Motor neuron (in vitro differentiated cells): ENCODE results near the gene SPPL2A. TPM values are rescaled to one million over a fixed set of nuclear protein-coding genes. Genes with fewer than 3 reads are reported as not detected.

Experiments used
- ATAC-seq, 8 experiments: fragments of 200-7000 bp; cut with Tn5 transposase; replicated peaks in 6 of 8; 2 replicates each; pipeline ENCODE4 v1.8.0; 2021; ENCODE audit warnings: mild to moderate bottlenecking in 8 of 8, moderate library complexity in 8 of 8
- H3K27ac ChIP-seq, 2 donors: fragments of 250-450 bp; sonication (Bioruptor Pico); 2 replicates each; pipeline ENCODE4 v1.9.0; 2021; ENCODE audit warnings: antibody characterized with exemption in 2 of 2, mild to moderate bottlenecking in 2 of 2, moderate library complexity in 1 of 2
- H3K4me1 ChIP-seq, 2 donors: fragments of 250-450 bp; sonication (Bioruptor Pico); replicated peaks in 1 of 2; 2 replicates each; pipeline ENCODE4 v1.6.1; 2021; ENCODE audit warnings: antibody characterized with exemption in 2 of 2, mild to moderate bottlenecking in 2 of 2, moderate library complexity in 1 of 2
- H3K4me3 ChIP-seq, 5 donors: fragments of 250-450 bp; sonication (Bioruptor Pico); 2 replicates each; pipeline ENCODE4 v1.9.0; 2021; ENCODE audit warnings: antibody characterized with exemption in 5 of 5, mild to moderate bottlenecking in 5 of 5, moderate library complexity in 4 of 5
- WGBS, 10 experiments: fragments of 450-650 bp; shearing (Covaris generic); methylation state at CpG; one replicate each; pipeline ENCODE4 v1.0.0; 2022; 5-methylcytosine and 5-hydroxymethylcytosine counted together
- in situ Hi-C, 9 experiments: fragments of 400-800 bp; cut with MboI; loops; one replicate each; pipeline ENCODE4 v1.15.0; 2021; ENCODE audit warnings: low sequenced_read_pairs in 9 of 9, low pct_unique_long_range_greater_than_20kb in 2 of 9; ENCODE audit not compliant: unreplicated experiment in 9 of 9
- total RNA-seq, 8 experiments: library from RNA; unstranded; fragments of 300-600 nt; gene quantifications; 2 replicates each; pipeline versions ENCODE4 v1.2.3 to v1.2.4, GENCODE V29; 2022

Gene SPPL2A
- total RNA-seq, 8 experiments from 2014 or later, result 8.1 to 64.5 (median 23.2) TPM

DNA sequence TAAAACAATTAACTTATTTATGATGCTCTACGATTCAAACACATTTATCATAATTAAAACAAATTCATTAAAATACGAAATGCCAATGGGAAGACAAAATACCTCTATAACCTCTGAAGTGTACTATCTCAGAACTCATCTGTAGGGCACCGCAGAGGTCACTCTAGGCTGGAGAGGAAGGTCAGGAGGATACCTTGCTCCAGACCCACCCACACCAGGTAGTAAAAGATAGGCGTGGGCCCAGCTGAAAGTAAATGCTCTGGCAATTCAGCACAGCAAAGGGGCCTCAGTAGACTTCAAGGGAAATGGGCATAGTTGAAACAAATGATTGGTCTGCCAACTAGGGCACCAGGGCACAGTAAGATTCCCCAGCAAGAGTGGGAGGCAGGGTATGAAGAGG, 26.0 kb upstream of the SPPL2A start:
- WGBS, 10 experiments, result 17 to 100% (median 84%) methylated on average over 1 to 4 of the region's 4 CpGs; no CpG with 5 or more reads in 2 of the 10 experiments

DNA sequence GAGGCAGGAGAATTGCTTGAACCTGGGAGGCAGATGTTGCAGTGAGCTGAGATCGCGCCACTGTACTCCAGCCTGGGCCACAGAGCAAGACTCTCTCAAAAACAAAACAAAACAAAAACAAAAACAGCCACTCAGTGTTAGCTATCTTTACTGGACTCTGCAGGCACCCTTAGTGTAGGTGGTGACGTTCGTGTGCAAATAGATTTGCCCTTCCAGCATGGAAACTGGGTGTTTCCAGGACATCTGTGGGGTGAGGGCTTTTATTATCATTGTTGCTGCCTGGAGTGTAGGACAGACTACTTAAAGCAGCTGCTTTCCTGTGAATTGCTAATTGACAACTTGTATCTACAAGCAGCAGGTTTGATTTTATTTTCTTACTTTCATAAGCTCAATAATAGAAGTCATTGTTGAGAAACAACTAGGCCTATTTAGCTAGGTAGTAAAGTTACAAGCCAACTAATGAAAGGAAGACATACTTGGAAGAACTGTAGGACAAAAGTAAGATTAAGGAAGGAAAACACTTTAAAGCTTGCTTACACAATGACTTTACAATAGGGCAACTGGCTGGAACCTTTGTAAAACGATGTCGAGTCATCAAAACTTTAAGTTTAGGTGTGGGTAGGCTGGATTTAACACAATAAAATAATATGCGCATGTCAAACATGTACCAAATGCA, 25.4 kb upstream of the SPPL2A start:
- no peak overlapping the region for H3K27ac ChIP-seq
- ATAC-seq, result peak in 4 of 8 experiments; percentile 39 to 97 (median 94)
- in situ Hi-C loops, result no loop called here
- no peaks in the 10 kb centered on the region for H3K4me1 ChIP-seq
- no peak overlapping the region for H3K4me3 ChIP-seq
- WGBS, 10 experiments, result 39 to 100% (median 69%) methylated on average over 1 to 6 of the region's 7 CpGs; no CpG with 5 or more reads in 1 of the 10 experiments

More for the DNA sequence above, 26.0 kb upstream of the SPPL2A start:
- no peaks in the 10 kb centered on the region for H3K4me1 ChIP-seq
- in situ Hi-C loops, result no loop called here
- no peak overlapping the region for H3K27ac ChIP-seq
- no peak for ATAC-seq
- no peak overlapping the region for H3K4me3 ChIP-seq

DNA sequence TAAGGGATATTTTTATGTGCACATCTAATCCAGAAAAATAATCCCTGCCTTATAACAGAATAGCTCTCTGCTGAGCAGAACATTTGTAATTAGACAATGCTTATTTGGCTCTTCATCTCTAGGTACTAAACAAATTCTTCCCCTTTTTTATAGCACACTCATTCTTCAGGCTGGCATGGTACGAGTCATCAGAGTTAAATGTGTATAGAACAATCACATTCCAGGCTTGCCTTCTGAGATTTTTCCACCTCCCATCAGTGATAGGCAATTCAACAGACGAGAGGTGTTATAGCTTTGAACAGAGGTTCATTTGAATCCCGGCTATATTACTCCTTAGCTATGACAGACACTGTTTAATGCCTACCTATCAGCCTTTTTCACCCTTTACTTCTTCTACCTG, 21.4 kb upstream of the SPPL2A start:
- Histone ChIP-seq H3K27ac (no peak overlapping the region), H3K4me1 (no peaks in the 10 kb centered on the region), H3K4me3 (no peak overlapping the region)
- in situ Hi-C loops, result no loop called here
- ATAC-seq, result peak in 1 of 8 experiments; percentile 27
- WGBS, 10 experiments, result 43 to 100% (median 66%) methylated on average over 1 to 3 of the region's 3 CpGs; no CpG with 5 or more reads in 3 of the 10 experiments

DNA sequence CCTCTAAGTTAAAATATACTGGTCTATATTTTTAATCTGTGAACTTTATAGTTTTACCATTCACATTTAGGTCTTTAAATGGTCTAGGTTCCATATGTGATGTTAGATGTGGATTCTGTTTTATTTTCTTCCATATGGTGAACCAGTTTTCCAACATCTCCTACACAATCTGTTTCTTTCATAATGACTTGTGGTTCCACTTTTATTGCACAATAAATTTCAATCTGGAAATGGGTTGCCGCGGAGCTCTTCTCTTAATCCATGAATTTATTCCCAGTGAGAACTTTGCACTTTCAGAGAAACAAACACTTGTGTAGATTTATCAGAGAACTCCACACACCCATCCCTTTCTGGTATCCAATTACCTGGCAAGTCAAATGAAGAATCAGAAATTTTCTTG, 20.9 kb upstream of the SPPL2A start:
- in situ Hi-C loops, result no loop called here
- 0 to 94% (median 24%) methylated on average over 2 of the region's 2 CpGs; no CpG with 5 or more reads in 3 of the 10 experiments for whole genome bisulfite sequencing, 10 experiments
- Histone ChIP-seq H3K27ac (no peak overlapping the region), H3K4me3 (no peak overlapping the region), H3K4me1 (no peaks in the 10 kb centered on the region)
- ATAC-seq, result no peak

DNA sequence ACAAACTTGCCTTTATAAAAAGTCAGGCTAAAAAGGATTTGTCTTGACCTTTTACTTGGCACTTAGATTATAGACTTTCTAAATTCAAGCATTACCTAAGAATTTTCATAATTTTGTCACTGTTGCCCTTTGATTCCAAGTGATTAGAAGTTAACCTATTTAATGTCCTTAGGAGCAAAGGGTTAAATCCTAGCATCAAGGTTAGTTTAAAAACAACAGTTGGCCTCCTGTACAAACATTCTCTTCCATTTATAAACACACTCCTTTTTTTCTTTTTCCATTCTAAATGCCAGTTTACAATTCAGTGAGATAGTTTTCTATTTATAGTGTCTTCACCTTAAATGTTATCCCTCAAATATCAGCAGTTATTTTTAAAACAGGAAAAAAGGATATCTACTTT, 18.4 kb upstream of the SPPL2A start:
- Histone ChIP-seq H3K4me3 (no peak overlapping the region), H3K4me1 (no peaks in the 10 kb centered on the region), H3K27ac (no peak overlapping the region)
- no peak for ATAC-seq
- in situ Hi-C loops, result no loop called here

DNA sequence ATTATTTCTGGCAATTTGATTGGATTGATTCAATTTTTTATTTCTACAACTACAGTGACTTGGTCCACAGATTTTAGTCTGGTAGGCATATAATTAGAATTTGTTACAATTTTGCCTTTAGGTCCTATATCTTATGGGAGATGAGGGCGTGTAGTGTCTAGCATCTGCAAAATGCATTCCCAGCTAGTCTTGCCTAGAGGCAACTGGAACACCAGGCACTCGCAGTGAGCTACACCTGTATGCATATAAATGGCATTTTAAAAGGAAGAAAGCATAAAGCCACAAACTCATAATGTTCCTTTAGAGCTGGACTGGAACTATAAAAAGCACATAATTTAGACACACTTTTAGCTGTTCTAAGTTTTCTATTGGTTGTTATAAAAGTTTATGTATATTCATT, 17.9 kb upstream of the SPPL2A start:
- in situ Hi-C loops, result no loop called here
- WGBS, 10 experiments, result 0 to 93% (median 67%) methylated on average over 1 to 2 of the region's 2 CpGs; no CpG with 5 or more reads in 1 of the 10 experiments
- Histone ChIP-seq H3K4me3 (no peak overlapping the region), H3K4me1 (no peaks in the 10 kb centered on the region), H3K27ac (no peak overlapping the region)
- peak in 2 of 8 experiments; percentile 81 to 84 for ATAC-seq

DNA sequence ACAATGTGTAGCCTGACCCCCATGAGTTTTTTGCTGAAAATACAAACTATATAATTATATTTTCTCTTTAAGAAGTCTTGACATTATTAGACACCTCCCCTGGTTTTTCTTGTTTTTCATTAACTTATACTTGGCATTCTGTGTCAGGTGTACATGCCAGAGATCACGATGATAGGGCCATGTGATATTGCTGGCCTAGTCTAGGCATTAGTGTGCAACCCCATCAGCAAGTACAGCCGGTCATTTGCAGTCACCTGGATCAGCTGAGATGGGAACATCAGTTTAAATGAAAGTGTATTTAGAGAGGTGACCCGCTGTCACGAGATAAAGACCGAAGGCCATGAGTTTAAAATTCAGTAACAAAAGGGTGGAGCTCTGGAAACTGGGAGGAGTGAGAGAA, 12.6 kb upstream of the SPPL2A start:
- ATAC-seq, result no peak
- Histone ChIP-seq H3K4me3 (no peak overlapping the region), H3K4me1 (no peaks in the 10 kb centered on the region), H3K27ac (no peak overlapping the region)
- in situ Hi-C loops, result no loop called here
- WGBS, 10 experiments, result 66 to 100% (median 92%) methylated on average over 1 to 5 of the region's 5 CpGs; no CpG with 5 or more reads in 1 of the 10 experiments

DNA sequence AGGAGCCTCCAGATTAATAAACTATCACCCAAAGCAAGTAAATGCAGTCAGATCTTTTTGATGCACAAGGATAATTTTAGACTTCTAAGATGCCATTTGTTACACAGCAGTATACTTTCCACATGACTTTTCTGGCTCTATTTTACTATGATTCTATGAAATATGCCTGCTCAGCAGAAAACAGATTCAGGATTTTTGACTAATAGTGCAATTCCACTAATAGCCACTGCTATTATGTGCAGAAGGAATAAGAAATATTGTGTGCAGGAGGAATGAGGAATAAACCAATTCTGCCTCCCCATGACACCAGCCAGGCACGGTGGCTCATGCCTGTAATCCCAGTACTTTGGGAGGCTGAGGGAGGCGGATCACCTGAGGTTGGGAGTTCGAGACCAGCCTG, 11.5 kb upstream of the SPPL2A start:
- no peak for ATAC-seq
- WGBS, 10 experiments, result 14 to 100% (median 87%) methylated on average over 1 to 3 of the region's 3 CpGs; no CpG with 5 or more reads in 5 of the 10 experiments
- Histone ChIP-seq H3K4me1 (no peaks in the 10 kb centered on the region), H3K27ac (no peak overlapping the region), H3K4me3 (no peak overlapping the region)
- in situ Hi-C loops, result no loop called here

DNA sequence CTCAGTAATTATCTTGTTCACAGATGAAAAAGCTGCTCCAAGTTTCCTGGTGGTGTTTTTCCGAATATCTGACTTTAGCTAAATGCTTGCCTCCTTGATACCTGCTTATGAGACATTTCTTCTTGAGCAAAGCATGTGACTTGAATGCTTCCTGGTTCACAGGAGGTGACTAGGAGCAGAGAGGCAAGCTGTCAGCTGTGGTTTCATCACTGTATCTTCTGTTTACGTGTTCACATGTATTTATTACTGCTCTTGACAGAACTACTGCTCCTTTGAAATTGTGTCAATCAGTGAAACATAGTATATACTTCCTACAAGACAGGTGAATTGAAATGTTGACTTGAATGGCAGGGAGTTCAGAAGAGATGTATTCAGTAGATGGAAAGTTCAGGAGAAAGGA, 8.9 kb upstream of the SPPL2A start:
- no peak overlapping the region for H3K27ac ChIP-seq
- no peak overlapping the region for H3K4me3 ChIP-seq
- WGBS, 10 experiments, result 60 to 94% (median 80%) methylated on average over 1 to 2 of the region's 2 CpGs; no CpG with 5 or more reads in 2 of the 10 experiments
- no peak for ATAC-seq
- H3K4me1 ChIP-seq, result no peaks in the 10 kb centered on the region
- in situ Hi-C loops, result no loop called here

DNA sequence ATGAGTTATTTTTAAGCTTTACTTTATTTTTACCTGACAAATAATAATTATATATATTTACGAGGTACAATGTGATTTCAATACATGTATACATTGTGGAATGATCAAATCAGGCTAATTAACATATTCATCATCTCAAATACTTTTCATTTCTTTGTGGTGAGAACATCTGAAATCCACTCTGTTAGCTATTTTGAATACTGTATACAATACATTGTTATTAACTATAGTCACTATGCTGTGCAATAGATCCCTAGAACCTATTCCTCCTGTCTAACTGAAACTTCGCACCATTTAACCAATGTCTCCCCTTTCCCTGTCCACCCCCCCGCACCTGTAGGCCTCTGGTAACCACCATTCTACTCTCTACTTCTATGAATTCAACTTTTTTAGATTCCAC, 7.9 kb upstream of the SPPL2A start:
- WGBS, 10 experiments, result 47 to 100% (median 88%) methylated on average over 2 to 3 of the region's 3 CpGs; no CpG with 5 or more reads in 1 of the 10 experiments
- in situ Hi-C loops, result no loop called here
- H3K4me3 ChIP-seq, result no peak overlapping the region
- H3K4me1 ChIP-seq, result no peaks in the 10 kb centered on the region
- peak in 1 of 8 experiments; percentile 36 for ATAC-seq
- H3K27ac ChIP-seq, result no peak overlapping the region

DNA sequence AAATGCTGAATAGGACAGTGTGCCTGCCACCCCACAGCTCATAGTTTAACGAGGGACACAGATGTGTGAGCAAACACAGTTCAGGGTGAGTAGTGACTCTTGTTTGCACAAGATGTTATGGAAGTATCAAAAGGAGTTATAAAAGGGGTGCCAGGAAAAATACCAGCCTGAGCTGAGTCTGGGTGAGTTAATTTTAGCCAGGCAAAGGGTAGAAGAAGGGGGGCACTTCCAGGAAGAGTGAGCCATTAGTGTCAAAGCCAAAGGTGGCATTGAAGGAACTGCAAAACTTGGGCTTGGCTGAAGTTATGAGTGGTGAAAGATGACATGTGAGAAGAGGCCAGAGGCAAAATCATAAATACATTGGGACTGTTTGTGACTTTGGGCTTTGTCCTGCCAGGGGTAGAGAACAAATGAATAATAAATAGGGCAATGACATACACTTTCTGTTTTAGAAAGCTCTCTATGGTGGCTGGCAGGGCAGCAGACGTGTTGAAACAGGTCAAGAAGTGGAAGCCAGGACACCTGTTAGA, 1.9 kb upstream of the SPPL2A start:
- Histone ChIP-seq H3K4me1 (peaks cover 0 to 7% of the 10 kb centered on the region in 2 donors), H3K4me3 (no peak overlapping the region), H3K27ac (no peak overlapping the region)
- in situ Hi-C loops, result no loop called here
- ATAC-seq, result no peak
- 22 to 90% (median 82%) methylated on average over 1 to 2 of the region's 2 CpGs; no CpG with 5 or more reads in 4 of the 10 experiments for WGBS, 10 experiments

DNA sequence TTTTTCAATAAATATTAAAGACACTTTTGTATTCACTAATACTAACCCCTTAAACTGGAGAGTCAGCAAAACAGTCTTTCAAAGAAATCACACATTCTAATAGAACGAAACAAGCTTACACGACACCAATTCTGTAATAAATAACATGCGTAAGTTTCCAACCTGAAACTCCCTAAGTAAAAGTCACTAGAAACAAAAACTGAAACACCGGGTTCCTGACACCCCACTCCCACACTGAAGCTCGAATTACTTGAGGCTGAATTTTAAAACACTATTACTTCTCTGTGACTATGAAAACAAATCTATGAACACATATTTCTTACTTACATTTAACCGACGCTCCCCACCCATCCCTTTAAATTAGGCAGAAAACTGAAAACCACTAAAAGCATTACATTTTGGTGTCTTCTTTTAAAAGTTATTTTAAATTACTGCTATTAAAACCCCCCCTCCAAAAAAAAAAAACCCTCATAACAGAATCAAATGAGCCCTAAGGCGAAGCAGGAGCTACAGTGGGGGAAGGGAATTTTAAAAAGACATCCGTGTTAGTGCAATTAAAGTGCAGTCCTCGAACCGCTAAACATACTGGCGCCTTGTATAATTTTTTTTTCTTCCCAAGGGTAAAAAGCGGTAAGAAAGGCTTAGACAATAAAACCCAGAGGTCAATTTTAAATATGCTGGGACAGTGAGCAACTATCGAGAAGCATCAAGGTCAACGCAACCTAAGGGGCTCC, 878 bp downstream of the SPPL2A start:
- H3K27ac ChIP-seq, result peak overlapping the region; percentile 76 to 91
- ATAC-seq, result peak in 4 of 8 experiments; percentile 1 to 5 (median 2)
- in situ Hi-C loops, result no loop called here
- peak overlapping the region; percentile 57 to 99 (median 81) for H3K4me3 ChIP-seq
- 0 to 7% (median 2%) methylated on average over 3 to 15 of the region's 15 CpGs for WGBS, 10 experiments
- H3K4me1 ChIP-seq, result peaks cover 0 to 7% of the 10 kb centered on the region in 2 donors

DNA sequence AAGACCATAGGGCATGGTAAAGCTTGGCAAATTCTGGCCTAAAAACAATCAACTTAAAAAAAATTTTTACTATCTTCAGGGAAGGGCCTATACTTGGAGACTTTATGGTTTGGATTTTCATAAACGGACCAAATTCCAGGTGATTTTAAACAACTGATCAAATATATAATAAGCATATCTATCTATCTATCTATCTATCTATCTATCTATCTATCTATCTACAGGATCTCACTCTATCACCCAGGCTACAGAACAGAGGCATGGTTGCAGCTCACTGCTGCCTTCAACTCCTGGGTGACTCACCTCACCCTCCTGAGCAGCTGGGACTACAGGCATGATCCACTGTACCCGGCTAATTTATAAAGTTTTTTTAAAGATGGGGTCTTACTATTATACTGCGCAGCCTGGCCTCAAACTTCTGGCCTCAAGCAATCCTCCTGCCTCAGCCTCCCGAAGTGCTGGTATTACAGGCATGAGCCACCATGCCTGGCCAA, 6.7 kb downstream of the SPPL2A start:
- peaks cover 0 to 1% of the 10 kb centered on the region in 2 donors for H3K4me1 ChIP-seq
- WGBS, 10 experiments, result 83 to 100% (median 95%) methylated on average over 1 to 4 of the region's 4 CpGs
- in situ Hi-C loops, result no loop called here
- H3K4me3 ChIP-seq, result no peak overlapping the region
- no peak overlapping the region for H3K27ac ChIP-seq
- ATAC-seq, result no peak
